Measurements from ENCODE around the gene RPP14. TPM values are rescaled to one million over a fixed set of nuclear protein-coding genes. Genes with fewer than 3 reads are reported as not detected.

Gene RPP14
- total and polyA plus RNA-seq, 10 of the 15 experiments (the other 5 are each of a cell fraction or from before 2014, with no cell fraction given): 9.1 to 21.2 (median 12.7) TPM

DNA sequence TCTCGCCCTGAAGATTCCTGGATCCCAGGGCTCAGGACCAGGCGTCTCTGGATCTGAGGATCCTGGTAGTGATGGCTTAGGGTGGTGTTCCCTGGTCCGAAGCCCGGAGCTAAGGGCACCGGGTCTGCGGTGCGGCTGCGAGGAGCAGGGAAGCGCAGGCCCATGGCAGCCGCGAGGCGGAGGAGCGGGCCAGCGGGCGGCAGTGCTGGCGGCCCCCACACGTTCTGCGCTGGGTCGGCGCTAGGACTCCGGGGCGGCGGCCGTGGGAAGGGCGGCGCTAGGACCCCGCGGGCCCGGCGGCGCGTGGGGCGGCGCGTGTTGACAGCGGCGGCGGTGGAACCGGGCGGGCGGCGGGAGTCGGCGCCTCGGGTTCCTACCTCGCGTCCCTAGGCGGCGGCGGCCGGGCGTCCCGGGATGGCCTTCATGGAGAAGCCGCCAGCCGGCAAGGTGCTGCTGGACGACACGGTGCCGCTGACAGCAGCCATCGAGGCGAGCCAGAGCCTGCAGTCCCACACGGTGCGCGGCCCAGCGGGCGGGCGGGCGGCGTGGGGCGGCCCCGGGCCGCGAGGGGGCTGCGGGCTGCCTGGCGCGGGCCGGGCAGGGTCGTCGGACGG lies 26.6 kb downstream of the RPP14 start, which contains the start of gene PXK (continued):
- TF ChIP-seq, protein P1, sequence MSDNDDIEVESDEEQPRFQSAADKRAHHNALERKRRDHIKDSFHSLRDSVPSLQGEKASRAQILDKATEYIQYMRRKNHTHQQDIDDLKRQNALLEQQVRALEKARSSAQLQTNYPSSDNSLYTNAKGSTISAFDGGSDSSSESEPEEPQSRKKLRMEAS (IDR thresholded peaks at IDR 0.05; ENCODE audit: low read depth, low read length): peak; percentile 87
- TF ChIP-seq, protein P2, sequence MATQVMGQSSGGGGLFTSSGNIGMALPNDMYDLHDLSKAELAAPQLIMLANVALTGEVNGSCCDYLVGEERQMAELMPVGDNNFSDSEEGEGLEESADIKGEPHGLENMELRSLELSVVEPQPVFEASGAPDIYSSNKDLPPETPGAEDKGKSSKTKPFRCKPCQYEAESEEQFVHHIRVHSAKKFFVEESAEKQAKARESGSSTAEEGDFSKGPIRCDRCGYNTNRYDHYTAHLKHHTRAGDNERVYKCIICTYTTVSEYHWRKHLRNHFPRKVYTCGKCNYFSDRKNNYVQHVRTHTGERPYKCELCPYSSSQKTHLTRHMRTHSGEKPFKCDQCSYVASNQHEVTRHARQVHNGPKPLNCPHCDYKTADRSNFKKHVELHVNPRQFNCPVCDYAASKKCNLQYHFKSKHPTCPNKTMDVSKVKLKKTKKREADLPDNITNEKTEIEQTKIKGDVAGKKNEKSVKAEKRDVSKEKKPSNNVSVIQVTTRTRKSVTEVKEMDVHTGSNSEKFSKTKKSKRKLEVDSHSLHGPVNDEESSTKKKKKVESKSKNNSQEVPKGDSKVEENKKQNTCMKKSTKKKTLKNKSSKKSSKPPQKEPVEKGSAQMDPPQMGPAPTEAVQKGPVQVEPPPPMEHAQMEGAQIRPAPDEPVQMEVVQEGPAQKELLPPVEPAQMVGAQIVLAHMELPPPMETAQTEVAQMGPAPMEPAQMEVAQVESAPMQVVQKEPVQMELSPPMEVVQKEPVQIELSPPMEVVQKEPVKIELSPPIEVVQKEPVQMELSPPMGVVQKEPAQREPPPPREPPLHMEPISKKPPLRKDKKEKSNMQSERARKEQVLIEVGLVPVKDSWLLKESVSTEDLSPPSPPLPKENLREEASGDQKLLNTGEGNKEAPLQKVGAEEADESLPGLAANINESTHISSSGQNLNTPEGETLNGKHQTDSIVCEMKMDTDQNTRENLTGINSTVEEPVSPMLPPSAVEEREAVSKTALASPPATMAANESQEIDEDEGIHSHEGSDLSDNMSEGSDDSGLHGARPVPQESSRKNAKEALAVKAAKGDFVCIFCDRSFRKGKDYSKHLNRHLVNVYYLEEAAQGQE (IDR thresholded peaks at IDR 0.05; ENCODE audit: low read depth, low read length): 0 out of 2 replicates have a peak, but pooled peaks have one; percentile 3
- TF ChIP-seq, protein P3, sequence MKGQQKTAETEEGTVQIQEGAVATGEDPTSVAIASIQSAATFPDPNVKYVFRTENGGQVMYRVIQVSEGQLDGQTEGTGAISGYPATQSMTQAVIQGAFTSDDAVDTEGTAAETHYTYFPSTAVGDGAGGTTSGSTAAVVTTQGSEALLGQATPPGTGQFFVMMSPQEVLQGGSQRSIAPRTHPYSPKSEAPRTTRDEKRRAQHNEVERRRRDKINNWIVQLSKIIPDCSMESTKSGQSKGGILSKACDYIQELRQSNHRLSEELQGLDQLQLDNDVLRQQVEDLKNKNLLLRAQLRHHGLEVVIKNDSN (IDR thresholded peaks at IDR 0.05; ENCODE audit: borderline replicate concordance, extremely low read length, insufficient read depth, low read depth, low read length): peak; percentile 35
- TF ChIP-seq SMARCA5 (IDR thresholded peaks at IDR 0.05) (peak; percentile 99), SMAD5 (IDR thresholded peaks at IDR 0.05; ENCODE audit: low read depth) (no peak), TAF1 (IDR thresholded peaks at IDR 0.05; ENCODE audit: borderline replicate concordance, low read depth, low read length) (peak; percentile 78; the same call in 1 of the 2 replicates), BHLHE40 (IDR thresholded peaks at IDR 0.05; ENCODE audit: borderline replicate concordance in 1 of 2, low read depth in 2 of 2, low read length in 1 of 2) (peak; percentile 80 to 95; a peak in 3 of 4 replicates), IKZF2 (IDR thresholded peaks at IDR 0.05) (no peak; a peak in 1 of 4 replicates), IKZF1 (conservative IDR thresholded peaks at IDR 0.05) (peak; percentile 96), ATF7 (IDR thresholded peaks at IDR 0.05; ENCODE audit: low read depth) (no peak), YY1 (IDR thresholded peaks at IDR 0.05; ENCODE audit: low read depth, low read length) (peak; percentile 89), IRF5 (IDR thresholded peaks at IDR 0.05; ENCODE audit: borderline replicate concordance) (no peak), DPF2 (IDR thresholded peaks at IDR 0.05) (peak; percentile 94), RAD21 (IDR thresholded peaks at IDR 0.05; ENCODE audit: insufficient read depth, low read depth, low read length) (peak; percentile 40; the same call in 1 of the 2 replicates), CHD2 (IDR thresholded peaks at IDR 0.05; ENCODE audit: borderline replicate concordance, low read depth, low read length) (0 out of 2 replicates have a peak, but pooled peaks have one; percentile 49), IRF3 (IDR thresholded peaks at IDR 0.05) (0 out of 2 replicates have a peak, but pooled peaks have one; percentile 6), PAX5 (IDR thresholded peaks at IDR 0.05; ENCODE audit: borderline replicate concordance, low read depth, low read length) (peak; percentile 32; the same call in 1 of the 2 replicates), NFYB (IDR thresholded peaks at IDR 0.05; ENCODE audit: insufficient read depth, low read depth, low read length) (no peak), SMC3 (IDR thresholded peaks at IDR 0.05; ENCODE audit: borderline replicate concordance, low read length) (0 out of 2 replicates have a peak, but pooled peaks have one; percentile 17), ESRRA (IDR thresholded peaks at IDR 0.05; ENCODE audit: low read length) (no peak), ZZZ3 (IDR thresholded peaks at IDR 0.05; ENCODE audit: control insufficient read depth, insufficient read length, low read depth) (no peak)
- TF ChIP-seq, protein P4, sequence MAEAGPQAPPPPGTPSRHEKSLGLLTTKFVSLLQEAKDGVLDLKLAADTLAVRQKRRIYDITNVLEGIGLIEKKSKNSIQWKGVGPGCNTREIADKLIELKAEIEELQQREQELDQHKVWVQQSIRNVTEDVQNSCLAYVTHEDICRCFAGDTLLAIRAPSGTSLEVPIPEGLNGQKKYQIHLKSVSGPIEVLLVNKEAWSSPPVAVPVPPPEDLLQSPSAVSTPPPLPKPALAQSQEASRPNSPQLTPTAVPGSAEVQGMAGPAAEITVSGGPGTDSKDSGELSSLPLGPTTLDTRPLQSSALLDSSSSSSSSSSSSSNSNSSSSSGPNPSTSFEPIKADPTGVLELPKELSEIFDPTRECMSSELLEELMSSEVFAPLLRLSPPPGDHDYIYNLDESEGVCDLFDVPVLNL (IDR thresholded peaks at IDR 0.05; ENCODE audit: low read depth, low read length): no peak

All from GM12878 (cell line).